H1 (cell line): ENCODE data around the gene SPTLC3. TPM values are rescaled to one million over a fixed set of nuclear protein-coding genes. Genes with fewer than 3 reads are reported as not detected.

ENCODE experiments used
- CHD2 ChIP-seq: IDR thresholded peaks from 2 replicates; pipeline ENCODE4 v1.6.1; 2012; ENCODE audit warnings: low read length, improper control_type of control experiment
- EZH2 ChIP-seq: fragments of 200-600 bp; sonication (generic); IDR thresholded peaks from 2 replicates; pipeline ENCODE4 v1.7.1; 2012; ENCODE audit warnings: low read depth, mild to moderate bottlenecking, moderate library complexity, low read length, inconsistent platforms; ENCODE audit not compliant: severe bottlenecking
- KDM5A ChIP-seq: fragments of 200-600 bp; IDR thresholded peaks from 2 replicates; pipeline ENCODE4 v1.7.1; 2012; ENCODE audit warnings: mild to moderate bottlenecking, low read length, inconsistent platforms, mixed read lengths
- RNF2 ChIP-seq: fragments of 200-900, 300-1000 bp; sonication (generic); IDR thresholded peaks from 2 replicates; pipeline ENCODE4 v1.7.1; 2016; ENCODE audit warnings: borderline replicate concordance, low read depth, mild to moderate bottlenecking, antibody characterized with exemption, low read length; ENCODE audit not compliant: poor library complexity, severe bottlenecking; ENCODE audit errors: missing control alignments
- SAP30 ChIP-seq: fragments of 300-600 bp; sonication (generic); IDR thresholded peaks from 2 replicates; pipeline ENCODE4 v1.7.1; 2012; ENCODE audit warnings: low read length, moderate library complexity, mild to moderate bottlenecking, inconsistent platforms; ENCODE audit not compliant: insufficient read depth, insufficient replicate concordance
- SP2 ChIP-seq: IDR thresholded peaks from 2 replicates; pipeline ENCODE4 v1.6.1; 2012; ENCODE audit warnings: mild to moderate bottlenecking, low read length, inconsistent platforms
- polyA plus RNA-seq, 7 experiments: library from polyadenylated mRNA; depleted of rRNA in 3 of 7; stranded (reverse) in 5 of 7; unstranded in 2 of 7; fragments of >200 nt in 5 of 7; fragments of 200-250 nt in 2 of 7; gene quantifications; 1 replicate in 5 of 7; 2 replicates in 1 of 7; 4 replicates in 1 of 7; pipeline versions ENCODE4 v1.2.1 to v1.2.3, GENCODE V29; 2011 to 2013; ENCODE audit warnings: missing spikeins in 2 of 7, mixed read lengths in 2 of 7
- total RNA-seq: library from RNA; stranded (reverse); fragmentation: NEBNext Ultra II Directional; extraction: Animal tissue kit (Norgen Biotek cat#: 25700); gene quantifications from 2 replicates; pipeline ENCODE4 v1.2.1, GENCODE V29; 2021

The SPTLC3 gene
- total and polyA plus RNA-seq, 2 of the 8 experiments (the other 6 are each of a cell fraction or from before 2014, with no cell fraction given): 0.23 to 0.82 TPM

DNA sequence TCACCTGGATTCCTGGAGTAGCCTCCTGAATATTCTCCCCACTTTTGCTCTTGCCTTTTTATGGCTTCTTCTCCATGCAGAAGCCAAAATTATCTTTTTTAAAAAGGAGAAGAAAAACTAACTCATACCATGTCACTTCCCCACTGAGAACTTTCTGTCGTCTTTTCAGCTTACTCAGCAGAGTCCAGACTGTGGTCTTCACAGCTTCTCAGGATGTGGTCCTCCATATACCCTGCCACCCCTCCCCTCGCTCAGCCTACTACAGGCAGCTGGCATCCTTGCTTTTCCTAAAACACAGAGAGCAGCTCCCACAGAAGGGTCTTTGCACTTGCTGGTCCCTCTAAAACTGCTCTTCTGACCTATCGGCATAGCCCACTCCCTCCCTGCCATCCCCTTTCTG, 122.9 kb downstream of the SPTLC3 start (continued):
- TF ChIP-seq EZH2: no peak
- no peak for TF ChIP-seq SP2
- no peak for TF ChIP-seq CHD2
- no peak for TF ChIP-seq RNF2
- no peak for TF ChIP-seq SAP30
- no peak for TF ChIP-seq KDM5A
